GM23338 (cell line): Measurements from ENCODE around the gene MYRF. TPM values are rescaled to one million over a fixed set of nuclear protein-coding genes. Genes with fewer than 3 reads are reported as not detected.

ENCODE experiments used
- ATAC-seq: fragments of 200-7000 bp; cut with Tn5 transposase; 3 replicates; pipeline ENCODE4 v1.9.1; 2020
- DNase-seq: peaks from one replicate; pipeline ENCODE4 v3.0.0-alpha.2; 2015; ENCODE audit warnings: low spot score
- H2AFZ ChIP-seq: fragments of 200-600 bp; sonication (generic); 2 replicates; pipeline ENCODE4 v1.8.0; 2016; ENCODE audit warnings: antibody characterized with exemption, mild to moderate bottlenecking, moderate library complexity
- H3F3A ChIP-seq: fragments of 200-600 bp; sonication (generic); replicated peaks from 2 replicates; pipeline ENCODE4 v1.8.0; 2017; ENCODE audit warnings: antibody characterized with exemption, mixed run types, low read depth
- H3K27ac ChIP-seq: fragments of 200-600 bp; sonication (generic); 2 replicates; pipeline ENCODE4 v1.6.1; 2016; ENCODE audit warnings: low read depth
- H3K27me3 ChIP-seq: fragments of 200-600 bp; sonication (generic); 2 replicates; pipeline ENCODE4 v1.8.0; 2016; ENCODE audit warnings: mild to moderate bottlenecking, mixed run types, moderate library complexity; ENCODE audit not compliant: insufficient read depth
- H3K36me3 ChIP-seq: fragments of 200-600 bp; sonication (generic); 2 replicates; pipeline ENCODE4 v1.8.0; 2016; ENCODE audit warnings: mild to moderate bottlenecking; ENCODE audit not compliant: insufficient read depth
- H3K4me1 ChIP-seq: fragments of 200-600 bp; sonication (generic); 2 replicates; pipeline ENCODE4 v1.8.0; 2016; ENCODE audit warnings: mild to moderate bottlenecking, moderate library complexity; ENCODE audit not compliant: insufficient read depth
- H3K4me2 ChIP-seq: fragments of 200-600 bp; sonication (generic); 2 replicates; pipeline ENCODE4 v1.7.1; 2017; ENCODE audit warnings: mixed run types
- H3K4me3 ChIP-seq: fragments of 200-600 bp; sonication (generic); 2 replicates; pipeline ENCODE4 v1.6.1; 2016; ENCODE audit warnings: mixed run types
- H3K79me2 ChIP-seq: fragments of 200-600 bp; sonication (generic); replicated peaks from 2 replicates; pipeline ENCODE4 v1.8.0; 2017; ENCODE audit warnings: mild to moderate bottlenecking; ENCODE audit not compliant: insufficient read depth
- H3K9me2 ChIP-seq: fragments of 200-600 bp; sonication (generic); 2 replicates; pipeline ENCODE4 v1.8.0; 2017; ENCODE audit not compliant: insufficient read depth
- H4K20me1 ChIP-seq: fragments of 200-600 bp; sonication (generic); replicated peaks from 2 replicates; pipeline ENCODE4 v1.8.0; 2017; ENCODE audit warnings: mild to moderate bottlenecking; ENCODE audit not compliant: insufficient read depth
- H3K27ac Mint-ChIP-seq: 2 replicates; pipeline ENCODE4 v1.8.0; 2020; ENCODE audit warnings: inconsistent platforms, mild to moderate bottlenecking, moderate library complexity, mixed read lengths
- H3K27me3 Mint-ChIP-seq: 3 replicates; pipeline ENCODE4 v1.8.0; 2022; ENCODE audit warnings: low read depth, mild to moderate bottlenecking, moderate library complexity, mixed read lengths, inconsistent platforms; ENCODE audit not compliant: insufficient read depth, poor library complexity
- H3K36me3 Mint-ChIP-seq: 3 replicates; pipeline ENCODE4 v1.8.0; 2021; ENCODE audit warnings: low read depth, mild to moderate bottlenecking, inconsistent platforms, moderate library complexity, mixed read lengths
- H3K4me1 Mint-ChIP-seq: 3 replicates; pipeline ENCODE4 v1.8.0; 2020; ENCODE audit warnings: mild to moderate bottlenecking, inconsistent platforms, mixed read lengths
- H3K4me3 Mint-ChIP-seq: 3 replicates; pipeline ENCODE4 v1.8.0; 2021; ENCODE audit warnings: moderate library complexity, mild to moderate bottlenecking, inconsistent platforms, mixed read lengths
- H3K9me3 Mint-ChIP-seq: 3 replicates; pipeline ENCODE4 v1.8.0; 2020; ENCODE audit warnings: moderate library complexity, mild to moderate bottlenecking, inconsistent platforms, mixed read lengths
- CREB1 ChIP-seq: fragments of 250-450 bp; sonication (Bioruptor Pico); IDR thresholded peaks from 2 replicates; pipeline ENCODE4 v1.5.0; 2020; ENCODE audit warnings: low read depth, mild to moderate bottlenecking, moderate library complexity
- EZH2 ChIP-seq: fragments of 200-600 bp; sonication (generic); IDR thresholded peaks from one replicate; pipeline ENCODE4 v1.8.0; 2017; ENCODE audit warnings: antibody characterized with exemption, mild to moderate bottlenecking, low read depth; ENCODE audit not compliant: unreplicated experiment
- POLR2AphosphoS5 ChIP-seq: IDR thresholded peaks from 2 replicates; pipeline ENCODE4 v1.6.1; 2016; ENCODE audit warnings: antibody characterized with exemption, low read depth
- REST ChIP-seq: IDR thresholded peaks from one replicate; pipeline ENCODE4 v1.6.1; 2018; ENCODE audit warnings: antibody characterized with exemption; ENCODE audit not compliant: unreplicated experiment
- STAT1 ChIP-seq: IDR thresholded peaks from one replicate; pipeline ENCODE4 v1.6.1; 2016; ENCODE audit warnings: antibody characterized with exemption; ENCODE audit not compliant: unreplicated experiment
- ZNF462 ChIP-seq: fragments of 250-450 bp; sonication (Bioruptor Pico); IDR thresholded peaks from 2 replicates; pipeline ENCODE4 v1.5.0; 2020; ENCODE audit warnings: mild to moderate bottlenecking, moderate library complexity
- polyA plus RNA-seq: library from polyadenylated mRNA; unstranded; fragments of >200 nt; fragmentation: Nextera tagmentation; extraction: Ambion mirVana; gene quantifications from 2 replicates; pipeline ENCODE4 v1.2.1, GENCODE V29; 2016
- total RNA-seq: library from RNA; depleted of rRNA; stranded (reverse); fragments of >200 nt; shearing (Covaris generic); gene quantifications from 2 replicates; pipeline ENCODE4 v1.2.3, GENCODE V29; 2014

Gene MYRF
- total and polyA plus RNA-seq, 2 experiments from 2014 or later = 1.9 to 5.5 TPM

GRCh38 chr11:61783717-61784505 lies 31.5 kb downstream of the MYRF start (continued):
- TF ChIP-seq REST = no peak

- Histone ChIP-seq H2AFZ (no peak overlapping the region), H3K4me1 (no peaks in the 10 kb centered on the region), H3K9me2 (no peaks in the 10 kb centered on the region), H4K20me1 (peaks cover 12% of the 10 kb centered on the region), H3K27ac (no peak overlapping the region), H3K79me2 (no peaks in the 10 kb centered on the region), H3K4me3 (no peak overlapping the region), H3K27me3 (no peaks in the 10 kb centered on the region), H3F3A (0 out of 2 replicates have a peak, but pooled peaks cover 9% of the 10 kb centered on the region), H3K4me2 (no peak overlapping the region), H3K36me3 (peaks cover 12% of the 10 kb centered on the region)
- H3K36me3 Mint-ChIP-seq = peaks cover 41% of the 10 kb centered on the region
- no peak for DNase-seq
- H3K4me3 Mint-ChIP-seq = no peak overlapping the region; the same call in 2 of the 3 replicates
- peaks cover 16% of the 10 kb centered on the region for H3K27me3 Mint-ChIP-seq
- H3K9me3 Mint-ChIP-seq = no peaks in the 10 kb centered on the region
- H3K27ac Mint-ChIP-seq = no peak overlapping the region
- no peak for TF ChIP-seq STAT1
- no peak for TF ChIP-seq ZNF462 (CRISPR knock-in tag)
- TF ChIP-seq EZH2 = no peak
- no peak for TF ChIP-seq CREB1
- no peak for TF ChIP-seq POLR2AphosphoS5
- no peak for ATAC-seq
- peaks cover 3% of the 10 kb centered on the region; the same call in 2 of the 3 replicates for H3K4me1 Mint-ChIP-seq
Observed at GRCh38 chr11:61784506-61784805, 32.0 kb downstream of the MYRF start.
